ENCODE measurements around the gene TBC1D9. TPM values are rescaled to one million over a fixed set of nuclear protein-coding genes. Genes with fewer than 3 reads are reported as not detected.
A peak's percentile ranks its signal among the peaks of the same experiment; 100 is the strongest.

The TBC1D9 gene
- total and polyA plus RNA-seq, 2 of the 13 experiments (the other 11 are each of a cell fraction or from before 2014, with no cell fraction given) = 11.9 to 12.2 TPM

GRCh38 chr4:140609548-140610425, 146.4 kb downstream of the TBC1D9 start:
- Histone ChIP-seq H3K9ac (ENCODE audit: insufficient read depth, low read depth, low read length) (no peak overlapping the region), H3K27me3 (ENCODE audit: control insufficient read depth in 1 of 2, insufficient read depth in 2 of 2, low read length in 2 of 2) (no peaks in the 10 kb centered on the region), H3K4me1 (ENCODE audit: insufficient read depth, low read length) (peaks cover 27% of the 10 kb centered on the region), H3K27ac (ENCODE audit: extremely low read length, insufficient read depth, low read length) (no peak overlapping the region), H3K4me2 (ENCODE audit: low read depth, low read length) (peak overlapping the region; percentile 59), H3K79me2 (ENCODE audit: insufficient read depth, low read length) (no peaks in the 10 kb centered on the region), H3K4me3 (replicated peaks in 1 of 3; ENCODE audit: insufficient read depth in 1 of 3, low read depth in 2 of 3, low read length in 3 of 3) (peak overlapping the region in 1 of 3 experiments; percentile 9; a peak in 1 of 6 replicates), H3K36me3 (replicated peaks in 1 of 2; ENCODE audit: control insufficient read depth in 1 of 2, insufficient read depth in 2 of 2, low read length in 2 of 2) (no peaks in the 10 kb centered on the region), H2AFZ (ENCODE audit: low read length) (peak overlapping the region; percentile 33), H4K20me1 (ENCODE audit: insufficient read depth, low read length) (no peaks in the 10 kb centered on the region), H3K9me3 (ENCODE audit: low read length) (no peaks in the 10 kb centered on the region)
- TF ChIP-seq RAD21 (CRISPR knock-in tag; IDR thresholded peaks at IDR 0.05) (peak; percentile 32; the same call in 1 of the 2 replicates), KLF12 (CRISPR knock-in tag; IDR thresholded peaks at IDR 0.05; ENCODE audit: borderline replicate concordance) (no peak), ZNF143 (CRISPR knock-in tag; IDR thresholded peaks at IDR 0.05) (no peak), PHF5A (CRISPR knock-in tag; IDR thresholded peaks at IDR 0.05; ENCODE audit: low read depth, unreplicated experiment) (no peak), RFXAP (CRISPR knock-in tag; IDR thresholded peaks at IDR 0.05; ENCODE audit: borderline replicate concordance) (no peak), SRSF1 (optimal IDR thresholded peaks at IDR 0.05; ENCODE audit: low read depth, low read length) (no peak), CTCF (CRISPR knock-in tag; IDR thresholded peaks at IDR 0.05) (peak; percentile 69), SMC3 (IDR thresholded peaks at IDR 0.05; ENCODE audit: low read length) (peak; percentile 36; the same call in 1 of the 2 replicates), JARID2 (CRISPR knock-in tag; IDR thresholded peaks at IDR 0.05; ENCODE audit: insufficient replicate concordance) (no peak), ZNF703 (CRISPR knock-in tag; IDR thresholded peaks at IDR 0.05; ENCODE audit: borderline replicate concordance) (no peak), STAG1 (CRISPR knock-in tag; IDR thresholded peaks at IDR 0.05) (peak; percentile 75)
- TF ChIP-seq, protein P1, sequence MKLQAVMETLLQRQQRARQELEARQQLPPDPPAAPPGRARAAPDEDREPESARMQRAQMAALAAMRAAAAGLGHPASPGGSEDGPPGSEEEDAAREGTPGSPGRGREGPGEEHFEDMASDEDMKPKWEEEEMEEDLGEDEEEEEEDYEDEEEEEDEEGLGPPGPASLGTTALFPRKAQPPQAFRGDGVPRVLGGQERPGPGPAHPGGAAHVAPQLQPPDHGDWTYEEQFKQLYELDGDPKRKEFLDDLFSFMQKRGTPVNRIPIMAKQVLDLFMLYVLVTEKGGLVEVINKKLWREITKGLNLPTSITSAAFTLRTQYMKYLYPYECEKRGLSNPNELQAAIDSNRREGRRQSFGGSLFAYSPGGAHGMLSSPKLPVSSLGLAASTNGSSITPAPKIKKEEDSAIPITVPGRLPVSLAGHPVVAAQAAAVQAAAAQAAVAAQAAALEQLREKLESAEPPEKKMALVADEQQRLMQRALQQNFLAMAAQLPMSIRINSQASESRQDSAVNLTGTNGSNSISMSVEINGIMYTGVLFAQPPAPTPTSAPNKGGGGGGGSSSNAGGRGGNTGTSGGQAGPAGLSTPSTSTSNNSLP (IDR thresholded peaks at IDR 0.05; ENCODE audit: low read depth, low read length) = peak; percentile 84
- TF ChIP-seq, protein P2, sequence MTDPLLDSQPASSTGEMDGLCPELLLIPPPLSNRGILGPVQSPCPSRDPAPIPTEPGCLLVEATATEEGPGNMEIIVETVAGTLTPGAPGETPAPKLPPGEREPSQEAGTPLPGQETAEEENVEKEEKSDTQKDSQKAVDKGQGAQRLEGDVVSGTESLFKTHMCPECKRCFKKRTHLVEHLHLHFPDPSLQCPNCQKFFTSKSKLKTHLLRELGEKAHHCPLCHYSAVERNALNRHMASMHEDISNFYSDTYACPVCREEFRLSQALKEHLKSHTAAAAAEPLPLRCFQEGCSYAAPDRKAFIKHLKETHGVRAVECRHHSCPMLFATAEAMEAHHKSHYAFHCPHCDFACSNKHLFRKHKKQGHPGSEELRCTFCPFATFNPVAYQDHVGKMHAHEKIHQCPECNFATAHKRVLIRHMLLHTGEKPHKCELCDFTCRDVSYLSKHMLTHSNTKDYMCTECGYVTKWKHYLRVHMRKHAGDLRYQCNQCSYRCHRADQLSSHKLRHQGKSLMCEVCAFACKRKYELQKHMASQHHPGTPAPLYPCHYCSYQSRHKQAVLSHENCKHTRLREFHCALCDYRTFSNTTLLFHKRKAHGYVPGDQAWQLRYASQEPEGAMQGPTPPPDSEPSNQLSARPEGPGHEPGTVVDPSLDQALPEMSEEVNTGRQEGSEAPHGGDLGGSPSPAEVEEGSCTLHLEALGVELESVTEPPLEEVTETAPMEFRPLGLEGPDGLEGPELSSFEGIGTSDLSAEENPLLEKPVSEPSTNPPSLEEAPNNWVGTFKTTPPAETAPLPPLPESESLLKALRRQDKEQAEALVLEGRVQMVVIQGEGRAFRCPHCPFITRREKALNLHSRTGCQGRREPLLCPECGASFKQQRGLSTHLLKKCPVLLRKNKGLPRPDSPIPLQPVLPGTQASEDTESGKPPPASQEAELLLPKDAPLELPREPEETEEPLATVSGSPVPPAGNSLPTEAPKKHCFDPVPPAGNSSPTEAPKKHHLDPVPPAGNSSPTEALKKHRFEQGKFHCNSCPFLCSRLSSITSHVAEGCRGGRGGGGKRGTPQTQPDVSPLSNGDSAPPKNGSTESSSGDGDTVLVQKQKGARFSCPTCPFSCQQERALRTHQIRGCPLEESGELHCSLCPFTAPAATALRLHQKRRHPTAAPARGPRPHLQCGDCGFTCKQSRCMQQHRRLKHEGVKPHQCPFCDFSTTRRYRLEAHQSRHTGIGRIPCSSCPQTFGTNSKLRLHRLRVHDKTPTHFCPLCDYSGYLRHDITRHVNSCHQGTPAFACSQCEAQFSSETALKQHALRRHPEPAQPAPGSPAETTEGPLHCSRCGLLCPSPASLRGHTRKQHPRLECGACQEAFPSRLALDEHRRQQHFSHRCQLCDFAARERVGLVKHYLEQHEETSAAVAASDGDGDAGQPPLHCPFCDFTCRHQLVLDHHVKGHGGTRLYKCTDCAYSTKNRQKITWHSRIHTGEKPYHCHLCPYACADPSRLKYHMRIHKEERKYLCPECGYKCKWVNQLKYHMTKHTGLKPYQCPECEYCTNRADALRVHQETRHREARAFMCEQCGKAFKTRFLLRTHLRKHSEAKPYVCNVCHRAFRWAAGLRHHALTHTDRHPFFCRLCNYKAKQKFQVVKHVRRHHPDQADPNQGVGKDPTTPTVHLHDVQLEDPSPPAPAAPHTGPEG (CRISPR knock-in tag; IDR thresholded peaks at IDR 0.05) = no peak
- ChIA-PET CTCF (ENCODE audit: low intra/inter-chr PET ratio, low total read pairs) (interaction anchor here (1.1 to 2.0 kb wide), 6 partner anchors 15 to 280 kb away, joined by 3 to 29 read pairs (median 6); partner anchors contain the start of genes CLGN and ELMOD2), POLR2A (interaction anchor here (0.7 kb wide), 1 partner anchor 86 kb away, joined by 3 read pairs; the partner anchor contains the start of gene ELMOD2)
- in situ Hi-C loops (cut with HindIII; ENCODE audit: extremely low pct_ligation_motif_present, low pct_unique_long_range_greater_than_20kb) (loop anchor here (10.0 kb wide), 2 partner anchors 245 to 255 kb away; no protein-coding TSS in a partner anchor), intact Hi-C loops (cut with micrococcal nuclease; ENCODE audit: unreplicated experiment) (loop anchor here (1.0 kb wide), 4 partner anchors 86 to 249 kb away; partner anchors contain the start of gene CLGN)
- WGBS (ENCODE audit: low lambda C conversion rate) = 42% methylated on average over 6 of the region's 6 CpGs
- DNase-seq (ENCODE audit: low spot score) (peak; percentile 53), FAIRE-seq (peak; percentile 49), ATAC-seq (peak; percentile 92)
- no TSS peak for BruUV-seq (replicated peaks)

Measured in HepG2 (cell line).